Dermis microvascular lymphatic vessel endothelial cell (primary cell): Measurements from ENCODE around the gene ADCY1. TPM values are rescaled to one million over a fixed set of nuclear protein-coding genes. Genes with fewer than 3 reads are reported as not detected.

Experiments used
- DNase-seq, 2 donors: peaks; one replicate each; pipeline versions ENCODE4 v3.0.0 to v3.0.0-alpha.2; 2010; ENCODE audit warnings: low read depth in 2 of 2
- total RNA-seq: library from RNA; depleted of rRNA; stranded (reverse); fragments of >200 nt; gene quantifications from 2 replicates; pipeline ENCODE4 v1.2.1, GENCODE V29; 2014

The ADCY1 gene
- total RNA-seq, 1 donor from 2014 or later, result 0.51 TPM

- DNase-seq, result no peak
Measured at GRCh38 chr7:45593121-45593541, 19.0 kb downstream of the ADCY1 start.

GRCh38 chr7:45593877-45594276 is 19.7 kb downstream of the ADCY1 start:
- no peak for DNase-seq

GRCh38 chr7:45594745-45595535 is 20.8 kb downstream of the ADCY1 start:
- DNase-seq, result no peak

GRCh38 chr7:45595809-45596664 is 21.9 kb downstream of the ADCY1 start:
- DNase-seq, result no peak

GRCh38 chr7:45596665-45597095 is 22.5 kb downstream of the ADCY1 start:
- no peak for DNase-seq

- DNase-seq, result no peak
Measured at GRCh38 chr7:45597286-45597984, 23.3 kb downstream of the ADCY1 start.

GRCh38 chr7:45598886-45599520 is 24.8 kb downstream of the ADCY1 start:
- no peak for DNase-seq

- DNase-seq, result no peak
Measured at GRCh38 chr7:45599851-45600706, 25.9 kb downstream of the ADCY1 start.

- no peak for DNase-seq
Measured at GRCh38 chr7:45601094-45601493, 26.9 kb downstream of the ADCY1 start.

GRCh38 chr7:45601816-45602540 is 27.8 kb downstream of the ADCY1 start:
- no peak for DNase-seq

- DNase-seq, result no peak
Measured at GRCh38 chr7:45606050-45606449, 31.9 kb downstream of the ADCY1 start.

- no peak for DNase-seq
Measured at GRCh38 chr7:45606931-45607330, 32.8 kb downstream of the ADCY1 start.

- DNase-seq, result no peak
Measured at GRCh38 chr7:45609180-45609579, 35.0 kb downstream of the ADCY1 start.

GRCh38 chr7:45610019-45610418 is 35.9 kb downstream of the ADCY1 start:
- no peak for DNase-seq

GRCh38 chr7:45610660-45611299 is 36.6 kb downstream of the ADCY1 start:
- DNase-seq, result no peak

GRCh38 chr7:45617166-45617565 is 43.0 kb downstream of the ADCY1 start:
- no peak for DNase-seq

GRCh38 chr7:45622058-45622457 is 47.9 kb downstream of the ADCY1 start:
- DNase-seq, result no peak

- DNase-seq, result no peak
Measured at GRCh38 chr7:45623157-45623556, 49.0 kb downstream of the ADCY1 start.

- DNase-seq, result no peak
Measured at GRCh38 chr7:45623740-45624391, 49.7 kb downstream of the ADCY1 start.
